T-helper 1 cell (primary cell): ENCODE results near the gene NCAPG.
"Not testable (repeated sequence)": the region's sequence is repeated elsewhere in the genome, so short reads cannot be mapped to it uniquely, and the experiment has no call there.

Experiments
- DNase-seq, 5 donors: peaks; one replicate each; pipeline ENCODE4 v3.0.0-alpha.2; 2012 to 2020

NCAPG gene

DNA sequence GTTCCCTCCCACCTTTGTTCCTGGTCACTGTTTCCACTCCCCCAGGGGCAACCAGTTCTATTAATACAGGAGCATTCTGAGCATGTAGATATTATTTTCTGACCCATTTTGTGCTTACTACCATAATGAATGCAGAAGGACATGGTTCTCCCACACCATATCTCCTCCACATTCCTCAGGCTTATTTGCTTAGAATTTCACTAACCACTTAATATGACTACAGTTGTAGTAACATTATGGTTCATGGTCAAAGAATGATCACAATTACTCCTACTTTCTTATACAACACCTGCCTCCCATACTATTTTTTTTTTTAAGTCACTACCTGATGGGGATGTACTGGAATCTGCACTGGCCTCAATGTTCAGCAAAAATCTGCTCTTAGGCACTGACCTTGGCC lies 21.8 kb upstream of the NCAPG start:
- DNase-seq = no peak

GRCh38 chr4:17794730-17795129 lies 16.0 kb upstream of the NCAPG start:
- no peak for DNase-seq

GRCh38 chr4:17797808-17798207 lies 13.0 kb upstream of the NCAPG start:
- no peak for DNase-seq

DNA sequence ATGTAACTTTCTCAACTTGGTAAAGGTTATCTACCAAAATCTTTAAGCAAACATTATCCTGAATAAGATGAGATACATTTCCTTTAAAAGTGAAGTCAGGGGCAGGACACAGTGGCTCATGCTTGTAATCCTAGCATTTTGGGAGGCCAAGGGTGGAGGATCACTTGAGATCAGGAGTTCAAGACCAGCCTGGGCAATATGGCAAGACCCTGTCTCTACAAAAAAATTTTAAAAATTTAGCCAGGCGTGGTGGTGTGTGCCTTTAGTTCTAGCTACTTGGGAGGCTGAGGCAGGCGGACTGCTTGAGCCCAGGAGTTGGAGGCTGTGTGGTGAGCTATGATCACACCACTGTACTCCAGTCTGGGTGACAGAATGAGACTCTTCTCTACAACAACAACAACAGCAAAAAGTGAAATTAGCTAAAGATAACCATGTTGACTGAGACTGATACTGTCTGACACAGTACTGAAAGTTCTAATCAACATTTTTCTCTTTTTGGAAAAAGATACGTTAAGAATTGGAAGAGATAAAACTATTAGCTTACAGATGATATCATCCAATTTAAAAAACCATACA lies 5.1 kb upstream of the NCAPG start:
- no peak for DNase-seq

DNA sequence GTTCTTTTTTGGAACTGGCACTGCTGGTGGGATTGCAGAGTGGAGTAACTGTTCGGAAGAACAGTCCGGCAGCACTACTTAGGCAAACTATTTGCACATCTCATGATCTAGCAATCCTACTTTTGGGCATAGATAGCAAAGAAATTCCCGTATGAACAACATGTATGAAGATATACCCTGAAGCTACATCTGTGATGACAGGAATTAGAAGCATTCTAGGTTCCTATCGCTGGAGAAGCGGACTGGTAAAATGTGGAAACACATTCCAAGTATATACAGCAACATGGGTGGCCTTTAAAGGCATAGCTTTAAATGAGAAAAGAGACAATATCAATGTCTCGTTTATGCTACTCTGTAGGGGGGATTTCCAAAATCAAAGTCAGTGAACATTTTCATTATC lies 3.3 kb upstream of the NCAPG start:
- DNase-seq = no peak

- no peak for DNase-seq
Observed at GRCh38 chr4:17809667-17810066, 1.1 kb upstream of the NCAPG start.

DNA sequence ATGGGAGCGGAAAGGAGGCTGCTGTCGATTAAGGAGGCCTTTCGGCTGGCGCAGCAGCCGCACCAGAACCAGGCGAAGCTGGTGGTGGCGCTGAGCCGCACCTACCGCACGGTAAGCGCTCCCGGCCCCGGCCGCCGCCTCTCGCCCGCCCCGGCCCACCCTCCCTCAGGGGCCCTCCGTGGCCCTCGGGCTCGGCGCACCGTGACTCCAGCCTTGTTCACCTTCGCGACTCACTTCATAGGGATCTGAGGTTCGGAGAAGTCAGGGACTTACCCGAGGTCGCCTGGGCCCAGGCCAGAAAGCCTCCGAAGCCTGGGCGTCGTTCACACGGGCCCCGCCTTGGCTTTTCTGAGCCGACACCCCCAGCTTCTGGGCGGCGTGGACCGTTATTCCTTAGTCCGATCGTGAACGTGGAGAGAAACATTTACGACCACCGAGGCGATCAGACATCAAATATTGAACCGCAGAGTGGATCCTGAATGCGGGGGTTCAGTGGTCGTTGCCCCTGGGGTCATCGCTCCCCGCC lies 362 bp downstream of the NCAPG start:
- peak in 2 of 5 donors; percentile 6 to 14 for DNase-seq

DNA sequence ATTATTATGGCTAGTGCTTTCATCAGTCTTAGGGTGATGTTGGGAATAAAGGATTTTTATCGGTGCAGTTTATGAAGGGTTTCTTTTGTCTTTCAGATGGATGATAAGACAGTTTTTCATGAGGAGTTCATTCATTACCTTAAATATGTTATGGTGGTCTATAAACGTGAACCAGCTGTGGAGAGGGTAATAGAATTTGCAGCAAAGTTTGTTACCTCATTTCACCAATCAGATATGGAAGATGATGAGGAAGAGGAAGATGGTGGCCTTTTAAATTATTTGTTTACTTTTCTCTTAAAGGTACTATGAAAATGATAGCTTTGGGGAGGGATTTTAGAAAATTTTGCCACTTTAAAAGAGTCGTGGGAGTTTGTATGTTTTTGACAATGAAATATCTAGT lies 1.3 kb downstream of the NCAPG start:
- no peak for DNase-seq

- no peak for DNase-seq
Observed at GRCh38 chr4:17812801-17813200, 2.0 kb downstream of the NCAPG start.

DNA sequence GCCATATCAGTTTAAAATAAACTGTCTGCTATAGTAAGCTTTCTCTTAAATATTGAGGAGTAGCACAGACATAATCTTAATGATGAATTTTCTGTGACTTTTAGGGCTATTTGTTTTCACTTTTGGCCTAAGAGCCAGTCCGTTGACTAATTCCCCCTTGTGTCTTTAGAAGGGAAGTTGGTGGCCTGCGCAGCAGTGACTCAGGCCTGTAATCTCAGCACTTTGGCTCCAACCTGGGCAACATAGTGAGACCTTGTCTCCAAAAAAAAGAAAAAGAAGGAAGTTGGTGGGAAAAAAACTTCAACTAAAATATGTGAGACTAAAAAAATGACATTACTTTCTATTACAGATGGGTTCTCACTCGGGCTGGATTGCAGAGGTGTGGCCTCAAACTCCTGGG lies 3.4 kb downstream of the NCAPG start:
- no peak for DNase-seq

- no peak for DNase-seq
Observed at GRCh38 chr4:17816142-17816541, 5.4 kb downstream of the NCAPG start.

GRCh38 chr4:17817027-17817426 lies 6.2 kb downstream of the NCAPG start:
- DNase-seq = peak in 1 of 5 donors; percentile 42

DNA sequence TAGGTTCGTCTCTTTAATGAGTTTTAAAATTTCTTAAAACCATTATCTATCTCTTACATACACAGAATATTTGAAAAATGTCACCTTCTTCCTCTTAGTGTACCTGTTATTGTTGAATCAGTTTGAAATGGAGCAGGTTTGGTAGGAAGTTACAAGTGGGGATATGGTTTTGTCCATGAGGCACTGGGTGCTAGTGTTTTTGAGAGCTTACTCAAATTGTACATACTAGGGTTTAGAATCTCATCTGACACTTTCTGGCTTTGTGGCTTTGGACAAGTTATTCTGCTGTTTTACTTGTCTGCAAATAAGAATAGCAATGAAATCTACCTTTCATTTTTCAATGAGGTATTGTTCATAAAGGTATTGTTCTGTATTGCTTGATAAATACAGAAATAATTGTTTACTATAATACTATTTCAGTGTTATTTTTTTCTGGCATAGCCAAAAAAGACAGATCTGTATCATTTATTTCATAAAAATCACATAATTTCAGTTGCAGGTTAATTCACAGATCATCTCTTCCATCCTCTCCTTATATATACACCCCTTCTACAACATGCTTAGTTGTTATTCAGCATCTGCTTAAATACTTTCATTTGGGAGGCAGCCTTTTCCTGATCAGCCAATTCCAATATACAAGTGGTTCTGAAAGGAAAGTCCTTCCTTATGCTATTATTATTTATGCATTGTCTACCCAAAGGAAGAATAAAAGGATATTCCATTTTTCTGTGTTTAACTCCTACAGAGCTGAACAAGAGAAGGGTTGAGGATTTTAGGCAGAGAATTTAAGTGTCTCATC lies 13.3 kb downstream of the NCAPG start:
- no peak for DNase-seq

DNA sequence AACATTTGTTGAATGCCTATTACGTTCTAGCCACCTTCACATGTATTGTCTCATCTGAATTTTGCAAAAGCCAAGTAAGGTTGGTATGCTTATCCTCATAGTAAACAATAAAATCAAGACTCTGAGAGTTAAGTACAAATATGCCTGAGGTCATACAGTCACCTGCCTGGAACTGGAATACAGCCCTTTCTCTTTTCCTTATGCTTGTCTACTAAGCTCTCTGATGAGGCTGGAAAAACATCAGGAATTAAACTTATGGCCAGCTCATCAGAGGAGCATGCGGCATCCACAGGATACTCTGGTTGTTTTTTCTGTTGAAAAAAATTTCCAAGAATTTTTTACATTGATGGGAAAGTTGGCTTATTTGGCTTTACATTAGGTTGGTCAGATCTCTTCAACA lies 35.5 kb downstream of the NCAPG start:
- no peak for DNase-seq

GRCh38 chr4:17850295-17850694 lies 39.5 kb downstream of the NCAPG start:
- not testable (repeated sequence) for DNase-seq

GRCh38 chr4:17851959-17852358 lies 41.2 kb downstream of the NCAPG start:
- DNase-seq = no peak

- no peak for DNase-seq
Observed at GRCh38 chr4:17854036-17854435, 43.3 kb downstream of the NCAPG start.

DNA sequence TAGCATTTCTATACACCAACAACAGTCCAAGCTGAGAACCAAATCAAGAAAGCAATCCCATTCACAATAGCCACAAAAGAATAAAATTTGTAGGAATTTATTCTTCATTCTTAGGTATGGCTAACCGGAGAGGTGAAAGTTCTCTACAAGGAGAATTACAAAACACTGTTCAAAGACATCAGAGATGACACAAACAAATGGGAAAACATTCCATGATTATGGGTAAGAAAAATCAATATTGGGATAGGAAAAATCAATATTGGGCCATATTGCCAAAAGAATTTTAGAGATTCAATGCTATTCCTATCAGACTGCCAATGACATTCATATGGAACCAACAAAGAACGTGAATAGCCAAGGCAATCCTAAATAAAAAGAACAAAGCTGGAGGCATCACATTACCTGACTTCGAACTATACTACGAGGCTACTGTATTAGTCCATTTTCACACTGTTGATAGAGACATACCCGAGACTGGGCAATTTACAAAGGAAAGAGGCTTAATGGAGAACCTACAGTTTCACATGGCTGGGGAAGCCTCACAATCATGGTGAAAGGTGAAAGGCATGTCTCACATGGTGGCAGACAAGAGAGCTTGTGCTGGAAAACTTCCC lies 49.1 kb downstream of the NCAPG start:
- DNase-seq = no peak

- DNase-seq = not testable (repeated sequence)
Observed at GRCh38 chr4:17861906-17862305, 51.1 kb downstream of the NCAPG start.

GRCh38 chr4:17865866-17866363 lies 55.1 kb downstream of the NCAPG start:
- DNase-seq = no peak

GRCh38 chr4:17866810-17867209 lies 56.0 kb downstream of the NCAPG start:
- DNase-seq = no peak

DNA sequence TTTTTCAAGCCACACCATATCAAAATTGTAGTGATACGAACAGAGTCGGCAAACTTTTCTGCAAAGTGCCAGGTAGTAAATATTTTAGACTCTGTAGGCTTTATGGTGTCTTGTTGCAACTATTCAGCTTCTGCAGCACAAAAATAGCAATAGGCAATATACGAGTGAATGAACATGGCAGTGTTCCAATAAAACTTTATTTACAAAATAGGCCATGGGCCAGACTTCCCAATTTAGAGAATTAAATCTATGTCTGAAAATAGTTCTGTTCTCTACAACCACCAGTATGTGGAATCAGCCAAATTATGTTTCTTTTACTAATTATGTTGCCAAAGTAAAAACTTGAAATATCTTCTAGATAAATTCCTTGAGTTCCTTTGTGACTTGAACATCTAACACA lies 56.5 kb downstream of the NCAPG start:
- DNase-seq = no peak

- no peak for DNase-seq
Observed at GRCh38 chr4:17869327-17869726, 58.5 kb downstream of the NCAPG start.
